Effector CD8-positive, alpha-beta T cell (primary cell): Measurements from ENCODE around the gene GFOD1.
"Not testable (repeated sequence)": the region's sequence is repeated elsewhere in the genome, so short reads cannot be mapped to it uniquely, and the experiment has no call there.

ENCODE experiments used
- DNase-seq: peaks from one replicate; lab custom pipeline; 2025; lab: John Stamatoyannopoulos, UW

GFOD1 gene

DNA sequence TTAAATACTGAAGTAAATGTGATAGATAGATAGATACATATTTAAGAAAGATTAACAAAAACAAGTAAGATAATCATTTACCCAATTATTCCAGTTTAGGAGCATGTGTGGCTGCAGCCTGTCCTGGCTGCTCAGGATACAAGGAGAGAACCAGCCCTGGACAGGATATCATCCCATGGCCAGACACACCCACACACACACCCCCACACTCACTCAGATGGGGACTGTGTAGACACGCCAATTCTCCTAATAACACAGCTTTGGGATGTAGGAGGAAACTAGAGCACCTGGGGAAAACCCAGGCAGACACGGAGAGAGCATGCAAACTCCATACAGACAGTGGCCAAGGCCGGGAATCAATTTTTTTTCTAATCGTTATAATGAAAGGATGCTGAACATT is 45.6 kb downstream of the GFOD1 start:
- DNase-seq: no peak

DNA sequence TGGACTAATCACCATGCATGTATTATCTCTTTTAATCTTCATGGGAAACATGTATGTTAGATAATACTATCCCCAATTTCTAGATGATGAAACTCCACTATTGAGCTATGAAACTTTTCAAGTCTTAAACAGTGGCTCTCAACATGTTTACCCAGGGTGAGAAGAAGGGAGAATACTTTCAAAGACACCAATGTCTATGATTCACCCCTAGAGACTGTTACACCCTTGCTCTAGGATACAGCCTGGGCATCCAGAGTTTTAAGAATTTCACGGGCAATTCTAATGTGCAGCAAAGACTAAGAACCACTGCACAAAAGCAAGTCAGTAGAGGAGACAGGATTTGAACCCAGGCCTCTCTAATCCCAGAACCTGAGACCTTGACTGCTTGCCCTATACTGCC is 47.8 kb downstream of the GFOD1 start:
- no peak for DNase-seq

DNA sequence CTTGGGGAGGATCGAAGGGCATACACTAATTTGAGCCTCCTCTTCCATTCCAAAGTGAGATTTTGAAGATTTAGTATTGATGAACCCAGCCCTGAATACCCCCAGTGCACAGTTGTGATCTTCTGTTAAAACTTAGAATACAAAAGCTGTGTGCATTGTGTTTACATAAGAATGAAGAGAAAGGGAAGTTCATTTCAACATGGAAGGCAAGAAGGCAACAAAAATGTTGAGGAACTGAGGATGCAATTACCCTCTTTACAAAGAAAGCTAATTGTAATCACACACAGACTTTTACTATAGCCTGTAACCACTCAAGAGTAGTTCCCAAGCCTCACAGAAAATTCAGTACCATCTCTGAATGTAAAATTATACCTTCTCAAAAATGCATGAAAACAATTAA is 49.3 kb downstream of the GFOD1 start:
- no peak for DNase-seq

DNA sequence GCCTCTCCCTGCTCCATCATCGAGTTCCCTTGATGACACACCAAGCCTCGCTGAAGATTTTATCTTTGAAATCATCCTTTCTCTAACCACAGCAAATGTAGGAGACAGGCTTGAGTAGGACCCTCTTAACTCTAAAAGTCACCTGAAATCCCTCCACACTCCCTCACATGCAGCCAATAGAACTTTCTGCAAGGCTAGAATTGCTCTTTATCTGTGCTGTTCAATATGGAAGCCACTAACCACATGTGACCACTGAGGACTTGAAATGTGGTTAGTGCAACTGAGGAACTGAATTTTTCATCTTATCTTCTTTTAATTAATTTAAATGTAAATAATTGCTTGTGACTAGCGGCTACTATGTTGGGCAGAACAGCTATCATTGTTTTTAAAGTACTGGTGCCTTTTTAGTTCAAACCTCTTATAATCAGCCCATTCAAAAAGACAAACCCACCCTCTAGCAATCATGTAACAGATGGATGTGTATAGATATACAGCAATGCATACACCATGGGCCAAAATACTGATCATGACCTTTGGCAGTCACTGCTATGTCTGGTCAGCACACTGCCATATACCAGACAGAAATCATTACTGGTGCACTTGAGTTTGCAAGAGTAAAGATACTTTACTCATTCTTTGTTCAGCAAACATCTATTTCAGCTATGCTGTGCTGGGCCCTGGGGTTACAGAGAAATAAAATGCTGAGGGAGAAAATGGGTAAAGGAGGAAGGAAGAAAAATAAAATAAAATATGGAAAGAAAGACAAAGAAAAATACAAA is 50.0 kb downstream of the GFOD1 start:
- DNase-seq: no peak

DNA sequence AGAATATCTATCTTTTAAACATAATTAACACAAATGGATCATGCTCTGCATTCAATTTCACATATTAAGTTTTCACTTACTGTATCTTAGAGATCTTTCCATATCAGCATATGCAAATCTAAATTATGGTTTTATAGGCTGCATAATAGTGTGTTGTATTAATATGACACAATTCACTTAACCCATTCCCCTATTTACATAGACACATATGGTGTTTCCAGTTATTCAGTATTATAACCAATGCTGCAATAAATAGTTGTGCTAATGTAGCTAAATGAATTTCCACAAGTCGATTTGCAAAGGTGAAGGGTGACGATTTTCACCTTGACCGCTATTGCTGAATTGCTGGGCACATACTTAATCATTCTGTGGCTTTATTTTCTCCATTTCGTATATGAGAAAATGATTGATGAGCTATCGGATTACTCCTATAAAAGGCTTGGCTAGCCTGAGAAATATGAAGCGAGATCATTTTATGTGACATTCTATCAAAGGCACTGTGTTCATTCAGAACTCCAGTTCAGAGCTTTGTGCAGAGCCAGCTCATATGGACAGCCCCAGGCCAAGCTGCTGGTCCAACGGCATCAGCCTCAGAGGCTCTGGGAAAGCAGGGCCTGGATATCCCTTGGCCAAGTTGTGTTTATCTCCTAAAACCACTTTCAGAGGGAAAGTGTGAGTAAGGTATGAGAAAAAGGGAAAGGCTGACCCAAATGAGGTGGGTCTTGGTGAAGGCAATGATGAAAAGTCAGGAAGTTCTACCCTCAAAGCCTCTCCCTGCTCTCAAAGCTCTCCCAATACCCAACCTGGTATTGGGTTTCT is 50.8 kb downstream of the GFOD1 start:
- DNase-seq: no peak

DNA sequence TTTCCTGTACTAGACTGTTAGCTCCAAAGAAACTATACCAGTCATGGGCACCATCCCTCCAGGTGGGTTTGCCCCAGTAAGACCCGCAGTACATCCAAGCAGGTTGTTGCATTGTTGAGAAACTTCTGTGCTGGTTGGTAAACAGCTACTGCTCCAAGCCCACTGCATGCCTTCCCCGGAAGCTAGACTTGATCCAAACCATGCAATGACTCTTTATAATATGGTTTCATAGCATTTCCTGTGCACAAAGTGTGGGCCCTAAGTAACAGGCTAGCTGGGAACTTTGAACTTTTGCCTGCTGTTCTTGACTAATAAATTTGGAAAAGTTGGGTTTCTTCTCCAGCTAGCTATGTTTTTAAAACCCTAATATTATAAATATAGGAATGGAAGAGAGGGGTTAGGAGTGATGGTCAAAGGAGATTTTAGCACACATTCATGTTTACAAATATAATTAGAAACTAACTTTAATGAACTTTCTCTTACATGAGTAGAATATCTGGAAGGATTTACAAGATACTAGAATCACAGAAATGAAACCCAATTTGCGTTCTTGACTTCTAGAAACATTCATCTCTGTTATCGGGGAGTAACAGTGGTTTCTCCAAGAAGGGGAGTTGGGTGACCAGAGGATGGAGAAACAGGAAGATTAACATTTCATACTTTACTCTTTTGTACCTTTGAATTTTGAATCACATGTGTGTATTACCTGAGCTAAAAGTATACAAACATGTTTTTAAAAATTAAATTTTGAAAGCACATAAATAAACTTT is 51.7 kb downstream of the GFOD1 start:
- no peak for DNase-seq

DNA sequence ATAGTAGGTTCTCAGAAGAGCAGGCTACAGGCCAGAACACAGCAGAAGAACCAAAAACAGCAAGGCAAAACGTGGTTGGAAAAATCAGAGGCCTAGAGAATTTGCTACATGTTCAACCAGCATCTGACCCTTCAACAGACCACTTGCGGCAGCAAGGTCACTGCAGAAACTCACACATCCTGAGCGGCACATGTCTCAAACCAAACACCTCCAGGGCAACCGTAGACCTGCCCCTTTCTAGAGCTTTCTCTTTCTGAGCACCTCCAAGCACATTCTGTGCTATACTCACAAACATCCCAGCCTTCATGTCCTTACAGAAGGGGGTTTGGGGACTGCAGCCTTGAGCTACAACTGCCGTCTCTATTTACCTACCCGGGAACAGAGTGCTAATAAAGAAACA is 52.6 kb downstream of the GFOD1 start:
- DNase-seq: no peak

DNA sequence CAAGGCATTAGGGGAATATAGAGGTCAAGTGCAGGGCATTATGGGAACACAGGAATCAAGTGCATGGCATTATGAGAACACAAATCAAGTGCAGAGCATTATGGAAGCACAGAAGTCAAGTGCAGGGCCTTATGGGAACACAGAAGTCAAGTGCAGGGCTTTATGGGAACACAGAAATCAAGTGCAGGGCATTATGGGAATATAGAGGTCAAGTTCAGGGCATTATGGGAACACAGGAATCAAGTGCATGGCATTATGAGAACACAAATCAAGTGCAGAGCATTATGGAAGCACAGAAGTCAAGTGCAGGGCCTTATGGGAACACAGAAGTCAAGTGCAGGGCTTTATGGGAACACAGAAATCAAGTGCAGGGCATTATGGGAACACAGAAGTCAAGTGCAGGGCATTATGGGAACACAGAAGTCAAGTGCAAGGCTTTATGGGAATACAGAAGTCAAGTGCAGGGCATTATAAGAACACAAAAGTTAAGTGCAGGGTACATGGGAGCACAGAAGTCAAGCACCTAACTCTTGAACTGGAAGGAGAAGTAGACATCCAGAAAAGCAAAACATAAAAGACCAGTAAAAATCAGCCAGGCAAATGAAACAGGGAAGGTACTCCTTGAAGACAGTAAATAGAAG is 53.1 kb downstream of the GFOD1 start:
- not testable (repeated sequence) for DNase-seq

DNA sequence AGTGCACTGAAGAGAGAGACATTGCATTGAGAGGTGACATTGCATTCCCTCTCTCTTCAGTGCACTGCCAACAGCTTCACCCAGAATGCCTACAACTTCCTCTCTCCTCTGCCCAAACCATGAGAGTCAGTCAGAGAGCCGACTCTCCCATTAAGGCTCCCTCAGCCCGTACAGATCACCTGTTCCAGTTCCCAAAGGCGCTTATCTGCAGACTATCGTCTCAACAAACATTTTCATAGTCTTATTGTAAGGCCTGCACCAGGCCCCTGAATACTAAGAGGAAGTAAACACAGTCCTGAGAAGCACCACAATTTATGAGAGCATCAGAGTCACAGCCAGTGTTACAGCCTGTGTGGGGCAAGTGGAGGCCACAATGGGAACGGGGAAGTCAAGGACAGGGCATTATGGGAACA is 53.7 kb downstream of the GFOD1 start:
- DNase-seq: no peak

DNA sequence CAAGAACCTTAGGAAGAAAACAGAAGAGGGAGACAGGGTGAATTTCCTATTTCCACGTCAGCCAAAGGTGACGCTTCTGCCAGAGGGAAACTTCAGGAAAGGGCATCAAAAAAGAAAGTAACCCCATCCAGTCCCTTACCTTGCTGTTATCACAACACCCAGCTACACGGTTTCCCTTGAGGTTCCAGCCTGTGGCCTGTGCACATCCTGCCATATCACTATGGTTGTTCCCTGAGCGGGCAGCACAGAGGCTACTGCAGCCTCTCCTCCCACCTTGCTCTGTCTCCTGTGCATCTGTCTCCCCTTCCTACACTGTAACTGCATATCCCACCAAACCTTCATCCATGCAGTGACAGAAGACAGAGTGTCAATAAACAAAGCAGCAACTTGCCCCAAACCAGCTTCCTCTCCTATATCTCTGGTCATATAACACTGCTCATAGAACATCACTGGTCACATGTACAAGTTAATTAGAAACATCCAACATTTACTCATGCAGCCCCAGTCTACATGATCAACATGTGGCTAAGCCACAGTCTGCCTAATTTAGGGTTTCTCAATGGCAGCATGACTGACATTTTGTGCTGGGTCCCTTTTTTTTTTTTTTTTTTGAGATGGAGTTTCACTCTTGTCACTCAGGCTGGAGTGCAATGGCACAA is 54.7 kb downstream of the GFOD1 start:
- no peak for DNase-seq

DNA sequence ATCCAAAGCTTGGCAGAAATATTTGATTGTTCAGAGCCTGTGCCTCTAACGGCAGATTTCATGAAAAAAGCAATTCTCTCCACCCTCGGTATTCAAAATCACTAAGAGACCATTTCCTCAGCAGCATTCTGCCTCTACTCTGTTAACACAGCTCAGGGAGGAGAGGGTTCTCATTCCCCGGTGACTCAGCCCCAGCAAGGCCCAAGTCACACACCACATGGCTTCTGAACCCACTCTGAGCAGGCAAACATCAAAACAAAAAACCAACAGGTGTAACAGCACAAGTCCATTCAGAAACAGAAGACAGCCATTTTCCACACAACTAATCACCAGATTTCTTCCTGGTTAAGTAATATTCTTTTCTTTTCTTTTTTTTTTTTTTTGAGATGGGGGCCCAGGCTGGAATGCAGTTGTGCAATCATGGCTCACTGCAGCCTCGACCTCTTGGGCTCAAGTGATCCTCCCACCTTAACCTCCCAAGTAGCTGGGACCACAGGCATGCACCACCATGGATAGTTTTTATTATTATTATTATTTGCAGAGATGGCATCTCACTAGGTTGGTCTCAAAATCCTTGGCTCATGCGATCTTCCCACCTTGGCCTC is 55.4 kb downstream of the GFOD1 start:
- DNase-seq: no peak

DNA sequence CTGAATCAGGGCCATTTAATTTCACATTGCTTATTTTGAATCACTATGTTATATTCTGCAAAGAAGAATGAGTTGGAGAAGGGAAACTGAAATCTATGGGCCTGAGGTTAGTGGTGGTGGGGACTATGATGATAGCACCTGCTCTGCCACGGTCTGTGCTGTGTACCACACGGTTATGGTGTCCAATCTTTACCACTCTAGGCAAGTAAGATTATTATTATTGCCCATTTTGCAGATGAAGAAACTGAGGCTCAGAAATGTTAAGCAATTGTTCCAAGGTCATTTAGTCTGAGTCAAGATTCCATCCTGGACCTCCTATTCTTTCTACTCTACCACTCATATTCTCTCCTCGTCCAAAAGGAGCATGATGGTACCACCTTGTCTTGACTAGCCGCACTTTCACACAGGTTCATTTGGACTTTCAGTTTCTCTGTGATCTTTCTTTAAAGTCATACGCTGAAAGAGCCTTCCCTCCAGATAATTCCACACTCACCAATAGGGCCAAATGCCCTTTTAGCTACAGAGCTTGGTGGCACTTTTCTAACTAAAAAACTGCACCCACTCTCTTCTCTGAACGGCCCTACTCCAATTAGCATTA is 56.2 kb downstream of the GFOD1 start:
- no peak for DNase-seq

DNA sequence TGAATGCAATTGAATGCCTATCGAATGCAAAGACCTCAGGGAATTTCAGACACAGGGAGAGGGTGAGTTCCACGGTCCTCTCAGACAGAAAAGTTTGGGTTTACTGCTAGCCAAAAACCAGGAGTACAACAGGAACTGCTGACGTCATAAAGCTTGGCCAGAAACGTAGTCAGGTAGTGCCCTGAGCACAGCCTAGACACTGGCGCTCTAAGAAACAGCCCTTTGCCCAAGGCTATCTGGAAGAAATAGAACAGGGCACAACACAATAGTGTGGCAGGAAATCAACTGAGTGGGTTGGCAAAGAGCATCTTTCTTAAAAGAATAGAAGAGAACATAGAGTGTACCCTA is 58.0 kb downstream of the GFOD1 start:
- no peak for DNase-seq

DNA sequence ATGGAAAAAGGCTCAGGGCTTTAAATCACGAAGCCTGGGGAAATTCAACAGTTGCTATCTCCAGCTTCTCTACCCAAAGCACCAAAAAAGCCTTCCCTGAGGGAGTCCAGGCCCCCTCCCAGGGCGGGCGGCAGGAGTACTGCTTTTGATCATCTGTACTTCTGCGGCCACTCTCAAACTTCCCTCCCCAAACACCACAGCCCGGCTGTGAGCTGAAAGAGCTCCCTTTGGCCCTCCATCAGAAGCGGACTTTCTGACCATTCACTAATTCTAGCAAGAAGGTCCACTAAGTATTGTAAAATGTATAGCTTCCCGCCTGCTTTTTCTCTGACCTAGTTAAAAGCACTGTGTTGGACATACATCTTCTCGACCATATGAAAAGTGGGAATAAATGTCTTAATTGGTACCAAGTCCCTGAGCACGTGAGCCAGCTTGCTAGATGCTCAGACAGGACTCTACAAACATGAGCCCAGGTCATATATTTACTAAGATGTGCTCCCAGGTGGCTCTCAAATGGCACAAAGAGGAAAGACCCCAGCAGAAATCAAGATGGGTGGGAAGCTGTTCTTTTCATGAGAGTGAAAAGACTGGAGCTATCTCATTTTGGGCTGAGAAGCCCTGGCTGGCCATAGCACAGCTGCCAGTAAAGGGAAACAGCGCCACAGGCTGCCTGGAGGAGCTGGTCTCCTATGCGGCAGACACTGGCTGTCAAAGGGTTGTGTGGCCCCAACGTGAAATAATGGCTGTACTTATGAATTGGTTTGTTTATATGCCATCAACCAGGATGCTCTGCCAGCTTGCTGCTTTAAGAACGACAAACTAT is 58.6 kb downstream of the GFOD1 start:
- DNase-seq: no peak

DNA sequence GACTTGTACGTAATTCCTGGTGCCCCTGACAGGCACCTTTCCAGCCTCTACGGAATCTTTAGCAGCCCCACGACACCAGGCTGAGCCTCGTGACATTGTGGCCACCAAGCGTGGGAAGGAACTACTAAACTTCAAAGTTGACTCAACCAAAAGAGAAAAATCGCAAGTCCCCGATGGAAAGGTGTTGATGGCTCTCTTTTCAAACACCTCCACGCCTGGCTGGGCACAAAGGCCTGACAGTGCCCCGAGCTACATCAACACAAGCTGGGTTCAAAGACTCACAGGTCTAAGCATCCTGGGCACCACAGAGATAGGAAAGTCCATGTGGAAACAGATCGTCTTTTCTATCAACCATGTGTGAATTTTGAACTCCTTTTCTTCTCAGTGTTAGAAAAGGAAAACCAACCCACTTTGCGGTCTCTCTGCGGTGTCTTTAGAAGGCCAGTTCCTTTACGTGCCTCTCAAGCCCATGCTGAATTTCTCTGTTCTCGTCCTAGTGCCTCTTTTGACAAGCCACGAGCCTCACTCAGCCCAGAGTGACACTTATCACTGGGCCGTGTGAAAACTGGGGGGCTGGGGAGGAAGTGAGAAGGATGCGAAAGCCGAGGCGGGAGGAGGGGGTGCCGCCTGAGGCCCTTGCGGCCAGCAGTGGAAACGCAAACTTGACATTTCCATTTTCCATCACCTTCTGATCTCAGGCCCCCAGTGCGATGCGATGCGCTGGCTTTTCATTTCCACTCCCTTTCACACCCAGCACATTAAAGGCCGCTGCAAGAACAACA is 59.4 kb downstream of the GFOD1 start:
- DNase-seq: peak; percentile 20

DNA sequence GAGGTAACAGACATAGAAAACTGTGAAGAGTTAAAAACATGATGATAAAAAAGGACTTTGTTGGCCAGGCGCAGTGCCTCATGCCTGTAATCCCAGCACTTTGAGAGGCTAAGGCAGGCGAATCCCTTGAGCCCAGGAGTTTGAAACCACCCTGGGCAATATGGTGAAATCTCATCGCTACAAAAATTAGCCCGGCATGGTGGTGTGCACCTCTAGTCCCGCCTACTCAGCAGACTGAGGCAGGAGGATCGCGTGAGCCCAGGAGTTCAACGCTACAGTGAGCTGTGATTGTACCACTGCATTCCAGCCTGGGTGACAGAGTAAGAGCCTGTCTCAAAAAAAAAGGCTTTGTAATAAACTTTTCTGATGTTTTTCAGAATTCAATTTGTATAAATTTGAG is 60.1 kb downstream of the GFOD1 start:
- DNase-seq: no peak

DNA sequence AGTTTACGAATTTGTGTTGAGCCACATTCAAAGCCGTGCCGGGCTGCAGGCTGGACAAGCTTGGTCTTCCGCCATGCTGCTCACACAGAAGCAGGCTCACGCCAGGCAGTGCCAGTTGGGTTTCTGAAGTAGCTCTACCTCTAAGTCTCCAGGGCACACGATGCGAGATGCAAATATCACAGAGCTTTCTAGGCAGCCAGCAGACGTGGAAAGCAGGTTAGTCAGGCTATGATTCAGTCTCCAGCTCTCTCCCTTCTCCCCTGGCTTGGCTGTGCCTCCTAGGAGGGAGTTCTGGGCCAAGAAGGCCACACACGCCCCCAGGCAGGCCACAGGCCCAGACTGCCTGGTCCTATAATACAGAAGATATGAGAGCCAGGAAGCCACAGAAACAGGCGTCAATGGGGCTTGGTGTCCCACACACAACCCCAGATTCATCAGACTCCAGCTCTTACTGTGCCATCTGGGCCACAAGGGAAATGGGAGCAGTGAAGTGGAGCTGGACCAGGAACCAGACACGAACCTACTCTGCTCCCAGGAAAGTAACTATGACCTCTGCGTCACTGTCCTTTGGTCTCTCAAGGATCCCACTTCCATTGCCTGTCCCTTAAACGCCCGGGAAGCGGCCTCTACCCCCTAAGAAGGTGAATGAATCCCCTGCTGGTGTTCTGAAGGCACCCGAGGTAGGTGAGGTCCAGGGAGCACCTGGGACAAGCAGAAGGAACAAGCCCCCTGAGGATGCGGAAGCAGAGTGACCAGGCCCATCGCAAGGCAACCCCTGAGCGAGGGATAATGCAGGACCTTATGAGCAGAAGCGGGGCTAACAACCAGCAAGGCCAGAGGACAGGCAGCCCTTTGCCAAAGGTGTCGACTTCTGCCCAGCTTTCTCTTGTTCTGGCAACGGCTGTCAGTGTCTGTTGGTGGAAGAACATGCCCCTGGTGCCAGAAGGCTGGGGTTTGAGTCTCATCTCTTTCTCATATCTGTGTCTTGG is 61.2 kb downstream of the GFOD1 start:
- no peak for DNase-seq
